ENCODE results near the gene RFPL3.
"Not testable (repeated sequence)": the region's sequence is repeated elsewhere in the genome, so short reads cannot be mapped to it uniquely, and the experiment has no call there.

RFPL3 gene

DNA sequence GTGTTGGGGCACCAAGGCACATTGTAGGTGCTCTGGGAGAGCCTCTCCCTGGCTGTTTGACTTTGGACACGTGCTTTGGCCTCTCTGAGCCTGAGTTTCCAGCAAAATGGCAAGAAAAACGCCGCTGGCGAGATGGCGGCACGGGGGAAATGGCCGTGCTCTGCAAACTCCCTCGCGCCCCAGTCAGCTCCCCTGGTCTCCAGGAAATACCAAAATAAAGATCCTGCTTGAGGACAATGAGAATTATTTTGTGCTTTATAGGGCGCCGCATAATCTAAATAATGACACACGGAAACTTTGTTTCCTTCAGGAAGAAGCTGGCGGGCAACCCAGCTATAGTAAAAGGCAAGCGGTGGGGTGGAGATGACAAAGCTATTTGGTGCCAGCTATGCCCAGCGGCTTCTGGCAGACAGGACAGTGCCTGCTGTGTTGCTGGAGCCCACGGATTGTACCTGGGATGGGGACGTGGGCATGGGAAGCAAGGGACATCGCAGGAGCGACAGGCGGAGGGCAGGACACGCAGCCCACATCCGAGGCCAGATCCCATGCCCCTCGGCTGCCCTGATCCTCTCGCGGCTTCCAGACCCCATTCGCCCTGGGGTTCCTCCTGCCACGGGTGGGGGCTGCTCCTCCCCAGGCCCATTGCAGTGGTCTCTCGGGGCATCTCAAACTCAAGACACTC, 26.3 kb upstream of the RFPL3 start:
- DNase-seq, result no peak

DNA sequence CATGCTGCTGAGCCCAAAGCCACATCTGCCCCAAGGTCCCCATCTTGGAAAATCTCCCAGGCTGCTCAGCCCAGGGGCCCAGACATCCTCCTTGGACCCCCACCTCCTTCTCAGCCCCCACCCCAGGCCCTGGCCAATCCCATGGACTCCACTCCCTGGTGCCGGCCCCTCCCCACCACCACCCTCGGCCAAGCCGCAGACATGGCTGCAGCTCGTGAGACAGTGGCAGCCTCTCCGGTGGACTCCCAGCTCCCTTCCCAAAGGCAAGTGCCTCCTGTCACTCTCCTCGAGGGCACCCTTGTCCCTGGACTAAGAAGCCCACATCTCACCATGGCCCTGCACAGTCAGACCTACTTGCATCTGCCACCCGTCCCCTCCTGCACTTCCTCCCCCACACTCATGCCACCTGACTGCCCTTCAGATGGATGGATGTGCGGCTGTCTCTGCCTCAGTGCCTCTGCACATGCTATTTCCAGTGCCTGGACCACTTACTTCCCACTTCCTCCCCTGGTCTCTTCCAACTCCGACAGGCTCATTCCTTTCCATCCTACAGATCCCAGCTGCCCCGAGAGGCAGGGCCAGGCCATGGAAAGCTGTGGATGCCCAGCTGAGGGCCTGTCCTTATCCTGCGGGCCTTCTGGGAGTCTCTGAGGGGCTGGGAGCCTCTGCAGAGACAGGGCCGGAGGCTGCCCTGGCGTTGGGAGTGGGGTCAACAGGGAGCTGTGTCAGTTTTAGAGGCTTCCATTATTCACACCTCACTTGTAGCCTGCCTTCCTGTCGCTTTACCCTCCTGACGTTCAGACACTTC, 25.5 kb upstream of the RFPL3 start:
- no peak for DNase-seq

DNA sequence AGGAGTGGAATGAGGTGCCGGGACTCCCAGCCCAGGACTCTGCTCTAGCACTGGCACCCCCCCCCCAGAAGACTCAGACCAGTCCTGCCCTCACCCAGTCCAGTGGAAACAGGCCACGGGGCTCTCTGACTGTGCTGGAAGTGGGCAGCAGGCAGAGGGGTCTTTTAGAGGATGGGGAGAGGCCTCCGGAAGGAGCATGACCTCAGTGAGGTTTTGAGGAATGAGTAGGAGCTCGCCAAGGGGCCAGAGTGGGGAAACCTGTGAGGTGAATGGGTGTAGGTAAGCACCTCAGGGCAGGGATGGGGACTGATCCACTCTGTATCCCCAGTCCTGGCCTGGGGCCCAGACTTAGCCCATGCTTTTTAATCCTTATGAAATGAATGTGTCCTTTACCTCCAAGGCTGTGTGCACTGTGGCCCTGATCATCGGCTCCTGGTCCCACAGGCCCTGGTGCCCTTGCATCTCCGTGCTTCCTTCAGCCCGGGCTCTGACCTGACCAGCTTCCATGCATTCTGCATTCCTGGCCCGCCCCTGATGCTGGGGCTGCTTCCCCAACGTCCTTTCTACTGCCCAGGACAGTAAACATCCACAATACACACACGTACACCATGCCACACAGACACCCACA, 24.4 kb upstream of the RFPL3 start:
- no peak for DNase-seq

DNA sequence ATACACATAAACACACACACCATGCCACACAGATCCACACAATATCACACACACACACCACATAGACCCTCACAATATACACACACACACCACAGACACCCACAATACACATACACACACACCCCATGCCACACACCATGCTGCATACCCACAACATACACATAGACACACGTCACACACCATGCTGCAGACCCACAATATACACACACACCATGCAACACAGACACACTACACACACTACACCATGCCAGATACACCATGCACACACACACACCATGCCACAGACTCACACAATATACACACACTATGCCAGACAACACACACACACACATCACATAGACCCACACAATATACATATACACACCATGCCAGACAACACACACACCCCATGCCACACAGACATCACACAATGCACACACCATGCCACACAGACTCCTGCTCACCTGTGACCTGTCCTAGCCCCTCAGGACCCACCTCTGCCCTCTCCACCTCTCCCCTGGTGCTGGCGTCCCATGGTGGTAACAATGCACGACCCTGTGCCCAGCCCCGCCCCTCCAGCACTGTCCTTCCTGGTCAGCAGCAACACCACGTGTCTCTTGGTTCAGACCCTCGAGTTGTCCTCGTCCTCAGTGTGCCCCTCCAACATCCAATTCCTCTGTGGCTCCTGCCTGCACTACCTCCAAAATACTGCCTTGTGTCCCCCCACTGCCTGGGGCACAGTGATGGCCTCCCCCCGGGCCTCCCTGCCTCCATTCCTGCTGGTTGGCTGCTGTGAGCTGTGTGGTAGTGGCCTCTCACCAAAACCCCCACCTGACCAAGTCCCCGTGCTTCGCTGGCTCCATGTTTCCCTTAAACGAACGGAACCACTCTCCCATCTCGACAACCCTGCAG, 23.7 kb upstream of the RFPL3 start:
- DNase-seq, result no peak

DNA sequence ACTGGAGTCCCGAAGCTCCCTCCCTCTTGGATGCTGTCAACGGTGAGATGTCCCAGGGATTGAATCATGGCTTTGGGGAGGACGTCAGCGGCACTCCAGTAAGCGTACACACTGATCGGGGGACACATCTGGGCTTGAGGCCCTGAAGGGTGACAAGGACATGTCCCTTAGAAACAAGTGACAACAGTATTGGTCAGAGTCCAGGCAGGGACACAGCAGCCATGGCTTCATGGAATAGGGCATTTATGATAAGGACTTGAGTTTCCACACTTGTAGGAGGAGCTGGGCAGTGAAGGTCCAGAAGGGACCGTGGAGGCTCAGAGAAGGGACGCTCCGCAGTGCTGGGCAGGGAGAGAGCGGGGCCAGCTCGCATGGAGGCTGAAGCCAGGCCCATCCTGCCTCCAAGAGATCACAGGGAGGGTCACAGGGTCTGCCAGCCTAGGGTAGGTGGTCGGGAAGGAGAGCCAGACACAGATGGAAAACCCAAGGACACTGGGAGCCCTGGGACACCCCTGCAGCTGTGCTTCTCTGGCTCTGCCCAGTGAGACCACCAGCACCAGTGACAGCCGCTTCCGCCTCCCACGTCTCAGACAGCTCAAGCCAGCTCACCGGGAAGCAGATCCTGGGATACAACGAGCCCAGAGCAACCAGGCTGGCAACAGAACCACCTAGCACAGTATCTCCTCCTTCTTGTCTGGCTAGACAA, 22.9 kb upstream of the RFPL3 start:
- no peak for DNase-seq

DNA sequence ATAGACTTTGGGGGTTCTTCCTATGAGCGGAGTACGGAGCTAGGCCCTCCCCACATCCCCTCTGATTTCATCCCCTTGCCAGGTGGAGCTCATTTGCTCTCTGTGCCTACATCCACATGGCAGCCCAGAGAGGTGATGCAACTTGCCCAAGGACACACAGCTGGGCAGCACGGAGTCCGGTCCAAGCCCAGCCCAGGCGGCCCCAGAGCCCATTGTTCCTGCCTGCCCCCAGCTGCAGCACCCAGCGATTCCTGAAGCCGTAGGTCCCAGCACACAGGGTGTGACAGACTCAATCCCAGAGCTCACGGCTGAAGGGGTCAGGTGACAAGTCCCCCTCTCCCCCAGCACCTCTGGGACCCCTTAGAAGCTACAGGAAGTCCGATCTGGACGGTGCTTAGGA, 22.2 kb upstream of the RFPL3 start:
- DNase-seq, result no peak

DNA sequence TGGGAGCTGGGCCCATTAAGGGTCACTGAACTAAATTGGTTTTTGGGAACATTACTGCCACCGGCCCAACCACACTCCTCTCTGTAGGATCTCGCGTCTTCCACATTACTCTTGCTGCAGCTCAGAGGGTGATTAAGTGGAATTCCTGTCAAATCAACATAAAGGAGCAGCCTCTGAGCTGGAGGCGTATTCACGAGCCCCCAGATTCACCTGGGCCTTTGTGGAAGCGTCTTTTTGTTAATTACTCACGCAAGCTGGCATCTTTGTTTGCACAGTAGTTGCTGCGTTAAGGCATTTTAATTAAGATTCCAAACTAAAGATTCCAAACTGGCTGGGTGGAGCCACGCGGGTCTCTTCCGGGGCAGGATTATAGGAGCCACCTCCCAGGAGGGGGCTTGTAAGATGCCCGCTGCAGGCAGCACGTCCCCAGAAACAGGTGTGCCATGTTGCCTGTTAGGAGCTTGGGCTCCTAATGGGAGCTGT, 21.5 kb upstream of the RFPL3 start:
- DNase-seq, result no peak

DNA sequence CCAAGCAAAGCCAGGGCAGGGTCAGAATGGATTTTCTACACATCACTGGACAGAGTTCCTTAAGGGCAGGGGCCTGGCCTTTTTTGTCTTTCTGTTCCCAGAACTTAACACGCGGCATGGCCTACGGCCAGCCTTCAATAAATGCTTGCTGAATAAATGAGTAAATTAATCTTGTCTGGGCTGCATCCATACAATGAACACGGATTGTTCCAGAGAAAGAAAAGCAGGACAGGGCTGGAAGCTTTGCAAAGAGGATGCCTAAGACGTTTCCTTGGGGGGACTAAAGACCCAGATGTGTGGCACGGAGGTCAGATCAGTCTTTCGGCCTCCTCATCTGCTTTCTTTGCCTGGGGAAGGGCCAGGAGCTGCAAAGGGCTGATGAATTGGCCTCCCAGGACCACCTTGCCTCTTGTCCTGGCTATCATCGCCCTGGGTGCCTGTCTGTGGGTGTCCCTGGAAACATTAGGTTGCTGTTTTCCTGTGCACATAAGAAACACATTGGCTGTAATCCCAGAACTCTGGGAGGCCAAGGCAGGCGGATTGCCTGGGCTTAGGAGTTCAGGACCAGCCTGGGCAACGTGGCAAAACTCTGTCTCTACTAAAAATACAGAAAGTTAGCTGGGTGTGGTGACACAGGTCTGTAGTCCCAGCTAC, 20.8 kb upstream of the RFPL3 start:
- DNase-seq, result no peak

DNA sequence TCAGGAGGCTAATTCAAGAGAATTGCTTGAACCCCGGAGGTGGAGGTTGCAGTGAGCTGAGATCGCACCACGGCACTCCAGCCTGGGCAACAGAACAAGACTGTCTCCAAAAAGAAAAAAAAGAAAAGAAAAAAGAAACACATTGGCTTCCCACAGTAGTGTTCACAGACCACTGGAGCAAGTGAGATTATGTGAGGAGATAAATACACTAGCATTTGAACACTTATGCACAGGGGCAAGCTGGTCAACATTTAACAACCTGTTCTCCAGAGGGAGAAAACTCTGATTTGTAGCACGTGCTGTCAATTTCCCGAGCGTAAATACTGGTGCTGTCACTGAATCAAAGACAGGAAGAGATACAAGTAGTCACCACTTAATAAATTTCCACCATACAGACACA, 20.2 kb upstream of the RFPL3 start:
- not testable (repeated sequence) for DNase-seq

DNA sequence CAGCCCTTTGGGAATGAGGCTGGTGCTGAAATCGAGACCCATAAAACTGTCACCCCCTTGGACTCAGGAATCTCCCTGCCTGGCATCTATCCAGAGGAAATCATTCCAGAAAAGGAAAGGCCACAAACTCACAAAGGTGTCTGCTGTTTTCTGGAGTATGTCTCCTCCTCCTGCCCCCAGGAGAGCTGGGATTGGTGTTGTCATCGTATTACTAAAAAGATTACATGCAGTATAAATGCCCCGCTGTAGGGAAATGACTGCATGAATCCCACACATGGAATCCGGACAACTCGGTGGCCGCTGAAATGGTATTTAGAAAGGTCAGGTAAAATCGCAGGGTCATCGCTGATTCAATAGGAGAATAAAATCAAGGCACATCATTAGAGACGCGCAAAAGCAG, 18.9 kb upstream of the RFPL3 start:
- DNase-seq, result no peak

DNA sequence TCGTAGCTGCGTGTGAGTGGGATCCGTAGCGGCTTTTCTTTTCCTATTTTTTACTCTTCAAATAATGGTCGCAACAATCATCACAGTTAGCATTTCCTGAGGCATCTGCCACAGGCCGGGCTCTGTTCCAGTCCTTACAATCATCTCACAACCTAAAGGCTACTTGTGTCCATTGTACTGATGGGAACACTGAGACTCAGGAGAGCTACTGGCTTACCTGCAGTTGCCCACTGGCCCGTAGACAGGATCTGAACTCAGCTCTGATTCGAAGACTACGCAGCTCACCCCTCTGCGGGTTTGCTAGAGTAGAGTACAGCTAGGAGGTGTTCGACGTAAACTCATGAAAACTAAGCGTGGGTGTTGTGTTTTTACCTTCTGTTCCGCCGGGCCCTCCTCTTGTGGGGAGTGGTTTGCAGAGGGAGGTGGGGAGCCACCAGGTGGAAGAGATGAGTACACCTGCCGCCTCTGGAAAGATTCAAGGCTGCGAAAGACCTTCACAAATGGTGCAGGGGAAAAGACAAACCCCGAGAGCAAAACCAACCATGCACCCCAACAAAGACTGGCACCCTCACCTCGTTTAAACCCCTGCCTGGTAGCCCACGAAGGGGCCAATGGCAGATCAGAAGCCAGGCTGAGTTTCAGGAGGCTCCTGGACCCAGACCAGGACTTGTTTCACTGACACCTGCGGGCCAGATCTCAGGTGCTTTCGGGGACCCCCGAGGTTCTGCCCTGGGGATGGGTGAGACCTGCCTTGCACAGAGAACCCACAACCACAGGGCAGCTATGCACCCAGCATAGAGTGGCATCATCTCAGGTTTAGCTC, 18.3 kb upstream of the RFPL3 start:
- DNase-seq, result no peak

DNA sequence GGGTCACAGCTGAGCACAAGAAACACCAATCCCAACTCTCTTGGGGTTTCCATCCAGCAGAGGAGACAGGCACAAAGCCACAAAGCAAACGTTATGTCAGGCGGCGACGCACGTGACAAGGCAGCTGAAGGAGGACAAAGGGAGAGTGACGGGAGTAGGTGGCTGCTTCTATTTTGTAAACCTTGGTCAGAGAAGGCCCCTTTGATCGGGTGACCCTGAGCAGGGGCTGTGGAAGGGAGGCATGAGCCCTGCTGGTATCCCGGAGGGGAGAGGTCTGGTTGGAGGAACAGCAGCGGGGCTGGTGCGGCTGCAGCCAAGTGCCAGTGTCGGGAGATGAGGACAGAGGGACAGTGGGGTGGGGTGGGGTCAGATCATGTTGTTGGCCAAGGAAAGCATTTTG, 17.3 kb upstream of the RFPL3 start:
- DNase-seq, result no peak

DNA sequence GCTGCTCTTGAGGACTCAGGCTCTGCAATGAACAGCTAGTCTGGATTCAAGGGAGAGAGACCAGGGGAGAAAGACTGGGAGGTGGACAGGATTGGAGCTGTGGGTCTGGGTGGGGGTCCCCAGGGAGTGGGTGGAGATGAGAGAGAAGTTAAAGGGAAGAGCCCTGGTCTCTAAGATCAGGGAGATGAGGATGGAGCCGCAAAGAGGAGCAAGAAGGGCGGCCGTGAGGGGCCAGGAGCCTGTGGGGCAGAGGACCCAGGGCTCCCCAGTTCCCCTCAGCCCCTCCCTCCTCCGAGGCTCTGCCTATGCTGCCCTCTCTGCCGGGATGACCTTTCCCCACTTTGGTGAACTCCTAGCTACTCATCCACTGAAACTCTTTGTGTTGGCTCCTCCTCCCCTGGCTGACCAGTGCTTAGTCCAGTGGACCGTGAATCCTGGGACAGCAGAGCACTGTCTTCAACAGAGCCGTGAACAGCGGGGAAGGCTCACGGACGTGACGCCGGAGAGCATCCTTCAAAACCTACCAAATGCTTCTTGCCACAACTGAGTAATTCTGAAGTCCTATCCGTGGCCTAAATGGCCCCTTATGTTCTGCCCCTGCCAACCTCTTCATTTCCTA, 16.4 kb upstream of the RFPL3 start:
- no peak for DNase-seq

DNA sequence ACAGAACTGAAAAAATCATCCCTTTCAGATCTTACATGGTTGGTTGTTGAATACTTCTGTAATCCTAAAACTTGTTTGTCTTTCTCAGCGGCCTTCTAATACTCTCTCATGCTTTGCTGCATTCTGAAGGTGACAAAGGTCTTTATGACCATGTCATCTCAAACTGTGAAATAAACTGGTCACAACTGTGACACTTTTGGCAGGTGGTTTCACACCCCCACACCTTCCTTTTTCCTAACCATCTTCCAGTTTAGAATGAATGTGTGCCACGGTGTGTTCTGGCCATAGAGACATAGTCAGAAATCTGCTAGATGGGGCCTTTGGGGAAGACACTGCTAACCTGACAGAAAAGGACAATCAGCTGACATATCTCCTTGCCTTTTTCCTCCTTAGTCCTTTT, 14.7 kb upstream of the RFPL3 start:
- no peak for DNase-seq

DNA sequence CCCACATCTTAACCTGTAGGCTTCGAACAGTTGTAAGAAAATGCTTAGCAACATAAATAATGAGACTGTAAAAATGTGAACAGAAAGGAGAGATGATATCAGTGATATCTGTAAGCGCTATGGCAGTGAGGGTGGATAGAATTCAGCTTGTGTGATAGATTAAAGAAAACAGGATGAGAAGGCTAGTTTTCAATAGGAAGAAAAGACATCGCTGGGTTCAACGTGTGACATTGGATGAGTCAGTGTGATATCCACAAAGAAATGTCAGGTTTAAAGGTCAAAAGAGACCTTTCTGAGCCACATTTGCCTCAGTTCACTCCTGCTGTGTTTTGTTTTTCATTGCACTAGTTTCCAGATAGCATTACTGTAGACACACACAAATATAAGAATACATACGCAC, 13.7 kb upstream of the RFPL3 start:
- DNase-seq, result no peak

DNA sequence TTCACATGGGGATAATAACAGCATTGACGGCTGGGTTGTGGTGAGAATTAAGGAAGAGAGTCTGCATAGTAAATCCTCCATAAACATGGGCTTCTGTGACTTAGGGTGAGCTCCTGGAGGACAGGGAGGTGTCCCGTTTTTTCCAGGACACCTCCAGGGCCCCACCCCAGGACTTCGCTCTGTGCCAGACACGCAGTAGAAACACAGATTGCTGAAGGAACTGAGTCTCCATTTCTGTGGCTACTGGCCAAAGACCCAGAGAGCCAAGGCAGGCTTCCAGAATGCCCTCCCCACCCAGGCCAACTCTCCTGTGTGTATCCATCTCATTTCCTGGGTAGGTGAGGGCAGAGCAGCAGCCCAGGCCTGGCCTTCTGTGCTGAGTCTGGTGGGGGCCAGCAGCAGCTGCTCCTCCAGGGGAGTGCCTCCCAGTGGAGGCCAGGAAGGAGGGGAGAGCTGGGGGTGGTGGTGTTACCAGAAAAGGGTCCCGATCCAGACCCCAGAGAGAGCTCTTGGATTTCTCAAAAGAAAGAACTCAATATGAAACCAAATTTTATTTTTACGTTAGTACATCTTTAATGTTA, 9.5 kb upstream of the RFPL3 start:
- no peak for DNase-seq

DNA sequence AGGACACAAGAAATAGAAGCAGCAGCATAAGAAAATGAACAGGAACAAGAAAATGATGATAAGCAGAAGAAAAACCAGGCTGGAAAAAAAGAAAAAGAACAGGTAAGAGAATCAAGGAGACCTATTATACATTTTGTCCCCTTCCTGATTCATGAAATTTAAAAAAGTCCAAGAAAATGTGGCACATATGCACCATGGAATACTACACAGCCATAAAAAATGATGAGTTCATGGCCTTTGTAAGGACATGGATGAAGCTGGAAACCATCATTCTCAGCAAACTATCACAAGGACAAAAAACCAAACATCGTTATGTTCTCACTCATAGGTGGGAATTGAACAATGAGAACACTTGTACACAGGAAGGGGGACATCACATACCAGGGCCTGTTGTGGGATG, 5.8 kb upstream of the RFPL3 start:
- DNase-seq, result not testable (repeated sequence)

DNA sequence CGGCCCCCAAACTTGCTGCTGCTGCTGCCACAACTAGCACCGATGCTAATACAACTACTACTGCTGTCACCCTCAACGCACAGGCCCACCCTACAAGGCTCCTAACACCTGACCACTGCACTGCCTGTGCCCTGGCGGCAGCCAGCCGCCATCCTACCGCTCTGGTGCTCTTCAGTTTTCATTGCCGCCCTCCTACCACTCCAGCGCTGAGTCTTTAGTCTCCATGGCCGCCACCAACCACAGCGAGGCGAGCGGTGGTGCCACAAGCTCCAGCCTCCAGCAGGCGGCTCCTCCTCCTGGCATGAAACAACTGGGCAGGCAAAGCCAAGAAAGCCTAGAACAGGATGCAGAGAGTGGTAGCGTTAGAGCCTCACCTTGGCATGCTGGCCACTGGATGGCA, 5.0 kb upstream of the RFPL3 start:
- DNase-seq, result no peak

DNA sequence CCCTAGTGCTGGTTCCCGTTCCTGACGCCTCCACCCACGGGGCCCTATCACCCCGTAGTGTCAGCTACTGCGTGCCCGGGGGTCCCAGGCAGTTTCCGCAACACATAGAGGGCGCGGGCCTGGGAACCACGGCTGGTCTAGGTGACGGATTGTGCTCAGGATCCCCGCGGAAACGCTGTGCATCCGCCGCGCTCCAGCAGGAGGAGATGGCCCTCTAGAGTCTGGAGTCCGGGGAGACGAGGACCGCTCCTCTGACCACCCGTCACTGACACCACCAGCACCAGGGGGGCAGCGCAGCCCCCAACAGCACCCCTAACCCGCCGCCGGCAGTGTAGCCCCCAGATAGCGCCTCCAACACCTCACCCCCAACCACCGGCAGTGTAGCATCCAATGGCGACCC, 4.4 kb upstream of the RFPL3 start:
- DNase-seq, result no peak

DNA sequence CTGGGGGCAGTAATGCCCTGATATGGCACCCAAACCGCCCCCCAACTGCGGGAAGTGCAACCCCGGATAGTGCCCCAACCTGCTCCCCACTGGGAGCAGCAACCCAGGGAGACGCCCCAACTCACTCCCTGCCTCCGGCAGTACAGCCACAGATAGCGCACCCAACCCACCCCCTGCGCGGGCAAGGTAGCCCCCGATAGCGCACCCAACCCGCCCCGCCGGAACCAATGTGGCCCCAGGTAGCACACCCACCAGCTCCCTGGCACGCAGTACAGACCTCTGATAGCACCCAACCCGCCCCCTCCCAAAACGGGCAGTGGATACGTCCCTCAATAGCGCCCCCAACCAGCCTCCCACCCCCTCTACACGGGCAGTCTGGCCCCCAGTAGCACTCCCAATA, 3.8 kb upstream of the RFPL3 start:
- DNase-seq, result no peak
